Activated CD4-positive, alpha-beta T cell treated with anti-CD3 and anti-CD28 coated beads, Interleukin-10, Interleukin-2, amounts not matched to agents 100 ng/mL and 50 ng/mL, durations not matched to agents 16 hours and 8 hours (primary cell): ENCODE results near the gene TCF25.
A peak's percentile ranks its signal among the peaks of the same experiment; 100 is the strongest.
"Not testable (repeated sequence)": the region's sequence is repeated elsewhere in the genome, so short reads cannot be mapped to it uniquely, and the experiment has no call there.

Experiments
- DNase-seq: peaks from one replicate; pipeline ENCODE4 v3.0.0-alpha.2; 2020

TCF25 gene

DNA sequence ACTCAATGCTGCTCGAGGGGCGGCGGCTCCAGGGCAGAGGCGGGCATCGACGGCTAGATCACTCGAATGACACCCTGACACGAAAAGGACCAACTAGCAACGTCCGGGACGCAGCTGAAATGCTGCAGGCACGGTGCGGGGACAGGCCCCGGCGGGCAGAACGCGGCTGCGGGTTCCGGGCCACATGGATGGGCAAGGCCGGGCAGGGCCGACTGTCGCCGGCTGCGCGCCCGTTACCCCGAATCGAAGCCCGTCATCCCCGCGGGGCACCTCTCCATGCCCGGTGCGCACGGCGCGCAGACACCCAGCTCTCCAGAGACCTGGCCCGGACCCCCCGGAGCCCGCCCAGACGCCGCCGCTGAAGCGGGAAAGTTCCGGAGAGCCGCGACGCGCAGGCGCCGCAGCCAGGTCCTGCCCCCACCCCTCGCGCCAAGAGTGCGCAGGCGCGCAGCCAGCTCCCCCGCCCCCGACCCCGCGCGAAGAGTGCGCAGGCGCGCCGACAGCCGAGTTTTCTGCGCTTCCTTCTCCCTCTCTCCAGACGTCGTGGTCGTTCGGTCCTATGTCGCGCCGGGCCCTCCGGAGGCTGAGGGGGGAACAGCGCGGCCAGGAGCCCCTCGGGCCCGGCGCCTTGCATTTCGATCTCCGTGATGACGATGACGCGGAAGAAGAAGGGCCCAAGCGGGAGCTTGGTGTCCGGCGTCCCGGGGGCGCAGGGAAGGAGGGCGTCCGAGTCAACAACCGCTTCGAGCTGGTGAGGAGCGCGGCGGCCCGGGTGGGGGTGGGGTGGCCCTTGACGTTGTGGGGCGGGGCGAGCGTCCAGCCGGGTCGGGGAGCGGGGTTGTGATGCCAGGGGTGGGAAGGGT, at the start of gene TCF25:
TCF25 (plus strand) TSS at position 484 of the 863 bp plus-strand sequence; CDS start at position 560, 76 bp downstream.
- peak; percentile 93 for DNase-seq

DNA sequence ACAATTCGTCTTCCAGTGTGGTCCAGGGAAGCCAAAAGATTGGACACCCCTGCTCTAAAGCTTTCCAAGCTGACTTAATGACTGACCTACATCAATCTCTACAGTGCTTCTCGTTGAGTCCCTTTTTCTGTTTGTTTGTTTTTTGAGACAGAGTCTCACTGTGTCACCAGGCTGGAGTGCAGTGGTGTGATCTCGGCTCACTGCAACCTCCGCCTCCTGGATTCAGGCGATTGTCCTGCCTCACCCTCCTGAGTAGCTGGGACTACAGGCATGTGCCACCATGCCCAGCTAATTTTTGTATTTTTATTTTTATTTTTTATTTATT, 49.6 kb upstream of the TCF25 start:
- DNase-seq, result not testable (repeated sequence)

GRCh38 chr16:89826531-89827382, 46.6 kb upstream of the TCF25 start:
- no peak for DNase-seq

DNA sequence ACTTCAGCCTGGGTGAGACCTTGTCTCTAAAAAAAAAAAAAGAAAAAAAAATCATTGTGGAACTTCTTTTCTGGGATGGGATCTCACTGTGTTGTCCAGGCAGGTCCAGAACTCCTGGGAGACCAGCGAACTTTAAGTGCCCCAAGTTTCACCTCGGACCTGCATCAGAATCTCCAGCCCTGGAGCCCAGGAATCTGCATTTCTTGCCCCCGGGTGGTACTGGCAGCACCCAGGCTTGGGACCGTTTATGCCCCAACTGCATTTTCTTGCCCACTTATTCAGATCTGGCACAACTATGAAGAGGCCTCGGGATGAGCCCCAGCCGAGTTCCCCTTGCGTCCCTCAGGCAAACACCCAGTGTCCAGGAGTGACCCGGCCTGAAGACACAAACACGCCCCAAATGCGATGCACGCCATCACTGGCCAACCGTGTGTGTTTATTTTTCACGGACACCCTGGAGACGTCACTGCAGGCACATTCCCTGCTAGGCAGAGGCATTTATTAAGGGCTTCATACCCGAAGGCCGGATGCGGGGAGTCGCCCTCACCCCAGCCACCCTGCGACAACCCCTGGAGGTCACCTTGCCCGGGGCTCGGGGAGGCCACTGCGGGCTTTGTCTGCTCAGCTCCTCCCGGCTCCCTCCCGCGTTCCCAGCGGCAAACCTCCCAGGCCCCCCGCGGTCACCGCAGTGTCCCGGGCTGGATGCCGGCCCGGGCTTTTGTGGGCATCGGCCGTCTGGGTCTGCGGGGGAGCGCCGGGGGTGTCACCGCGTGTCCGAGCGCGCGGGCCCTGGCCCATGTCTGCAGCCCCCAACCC, 45.8 kb upstream of the TCF25 start:
- no peak for DNase-seq

GRCh38 chr16:89828199-89828869, 45.1 kb upstream of the TCF25 start, which contains the start of gene SPIRE2:
Gene SPIRE2, plus strand, starts transcription at chr16:89828475. Its CDS starts 76 bp downstream, at chr16:89828551.
- DNase-seq, result peak; percentile 57

DNA sequence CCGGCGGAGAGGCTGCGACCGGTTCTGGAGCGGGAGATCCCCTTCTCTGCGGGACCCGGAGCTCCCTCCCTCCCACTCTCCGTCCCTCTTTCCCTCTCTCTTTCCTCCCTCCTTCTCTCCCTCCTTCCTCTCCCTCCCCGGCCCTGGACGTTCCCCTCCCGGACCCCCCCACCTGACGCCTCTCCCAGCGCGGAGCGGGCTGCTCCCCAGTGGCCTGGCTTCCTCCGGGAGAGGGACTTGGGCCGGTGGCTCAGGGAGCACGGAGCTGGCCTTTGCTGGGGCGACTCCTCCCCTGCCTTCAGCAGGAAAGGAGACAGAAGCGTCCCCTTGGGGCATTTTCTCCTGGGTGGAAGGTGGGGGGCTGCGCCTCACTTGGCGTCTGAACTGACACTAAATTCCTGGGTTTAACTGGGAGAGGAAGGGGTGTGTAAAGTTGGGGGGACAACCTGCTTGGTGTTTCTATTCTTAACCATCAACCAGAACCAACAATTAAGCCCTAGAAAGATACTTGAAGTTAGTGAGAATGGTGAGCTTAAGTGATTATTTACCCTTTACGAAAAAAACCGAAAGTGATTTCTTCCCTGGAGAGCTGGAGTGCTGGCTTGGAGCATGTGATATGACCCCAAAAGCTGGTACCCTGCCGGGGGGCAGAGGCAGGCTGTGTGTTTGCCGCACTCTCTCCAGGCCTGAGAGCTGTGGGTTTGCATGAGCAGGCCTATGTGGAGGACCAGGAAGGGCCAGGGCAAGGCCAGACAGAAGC, 44.3 kb upstream of the TCF25 start:
- DNase-seq, result no peak

DNA sequence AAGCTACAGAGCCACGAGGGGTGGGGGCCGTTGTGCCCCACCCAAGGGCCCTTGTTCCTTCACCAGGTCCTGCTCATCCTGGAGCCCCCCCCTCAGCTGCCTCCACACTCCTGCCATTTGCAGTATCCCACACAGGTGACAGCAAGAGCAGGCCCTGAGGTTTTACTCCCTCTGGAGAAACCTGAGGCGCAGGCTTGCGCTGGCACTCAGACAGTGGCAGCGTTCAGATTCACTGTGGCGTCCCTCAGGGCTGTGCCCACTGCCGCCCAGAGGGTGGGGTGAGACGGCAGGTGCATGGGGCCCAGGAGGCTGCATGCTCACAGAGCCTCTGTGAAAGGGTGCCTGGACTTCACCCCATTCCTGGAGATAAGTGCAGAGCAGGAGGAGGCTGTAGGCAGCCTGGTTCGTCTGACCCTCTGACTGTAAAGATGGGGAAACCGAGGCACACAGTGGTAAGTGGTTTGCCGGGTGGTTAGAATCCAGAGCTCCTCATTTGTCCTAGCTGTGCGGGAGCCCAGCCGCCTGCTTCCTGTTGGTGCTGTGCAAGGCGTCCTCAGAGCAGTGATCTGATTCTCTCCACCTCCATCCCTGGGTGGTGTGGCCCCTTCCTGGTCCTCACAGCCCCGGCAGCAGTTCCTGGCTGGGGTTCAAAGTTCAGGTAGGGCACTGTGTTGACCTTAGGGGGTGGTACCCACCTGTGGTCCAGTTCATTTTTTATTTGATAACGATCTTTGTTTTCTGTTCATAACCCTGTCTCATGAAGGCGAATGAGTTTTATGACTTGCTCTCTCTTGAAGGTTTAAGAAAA, 43.6 kb upstream of the TCF25 start:
- no peak for DNase-seq

GRCh38 chr16:89831810-89832328, 41.5 kb upstream of the TCF25 start:
- DNase-seq, result no peak

- not testable (repeated sequence) for DNase-seq
Observed at GRCh38 chr16:89833664-89834363, 39.6 kb upstream of the TCF25 start.

- DNase-seq, result not testable (repeated sequence)
Observed at GRCh38 chr16:89834813-89835363, 38.5 kb upstream of the TCF25 start.

GRCh38 chr16:89836484-89836883, 36.9 kb upstream of the TCF25 start:
- not testable (repeated sequence) for DNase-seq

DNA sequence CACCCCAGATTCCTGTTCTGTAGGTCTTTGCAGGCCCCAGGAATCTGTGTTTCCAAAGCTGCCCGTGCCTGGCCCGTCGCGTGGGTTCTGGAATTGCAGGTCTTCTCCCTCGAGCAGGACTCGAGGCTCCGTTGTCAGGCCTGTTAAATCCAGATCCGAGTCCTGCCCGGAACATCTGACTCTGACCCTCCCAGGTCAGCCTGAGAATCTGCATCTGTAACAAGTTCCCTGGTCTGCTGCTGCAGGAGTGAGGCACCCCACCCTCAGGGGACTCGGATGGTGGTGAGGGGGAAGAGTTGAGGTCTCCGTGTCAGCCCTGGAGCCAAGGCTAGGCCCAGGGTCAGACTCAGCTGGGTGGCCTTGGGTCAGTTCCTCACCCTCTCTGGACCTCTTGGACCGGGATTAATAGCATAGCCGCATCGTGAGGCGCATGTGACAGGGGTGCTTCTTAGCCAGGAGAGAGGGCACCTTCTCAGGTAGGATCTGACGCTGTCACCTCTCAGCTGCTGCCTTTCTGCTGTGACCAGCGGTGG, 36.3 kb upstream of the TCF25 start:
- DNase-seq, result no peak

DNA sequence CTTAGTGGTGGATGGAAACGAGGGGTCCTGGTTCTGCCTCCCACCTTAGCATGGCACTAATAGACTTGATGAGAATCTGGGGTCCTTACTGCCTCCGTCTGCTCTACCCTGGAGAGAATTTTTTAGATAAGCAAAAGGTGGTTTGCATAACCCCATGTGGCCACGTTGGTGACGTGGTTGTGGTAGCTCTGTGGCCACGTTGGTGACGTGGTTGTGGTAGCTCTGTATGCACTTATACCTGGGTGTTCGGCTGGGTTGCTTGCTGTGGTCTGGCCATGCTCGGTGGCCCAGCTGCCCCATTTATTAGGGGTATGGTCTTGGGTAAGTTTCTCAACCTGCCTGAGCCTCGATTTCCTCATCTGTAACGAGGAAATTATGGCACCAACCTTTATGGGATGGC, 32.1 kb upstream of the TCF25 start:
- DNase-seq, result peak; percentile 62

DNA sequence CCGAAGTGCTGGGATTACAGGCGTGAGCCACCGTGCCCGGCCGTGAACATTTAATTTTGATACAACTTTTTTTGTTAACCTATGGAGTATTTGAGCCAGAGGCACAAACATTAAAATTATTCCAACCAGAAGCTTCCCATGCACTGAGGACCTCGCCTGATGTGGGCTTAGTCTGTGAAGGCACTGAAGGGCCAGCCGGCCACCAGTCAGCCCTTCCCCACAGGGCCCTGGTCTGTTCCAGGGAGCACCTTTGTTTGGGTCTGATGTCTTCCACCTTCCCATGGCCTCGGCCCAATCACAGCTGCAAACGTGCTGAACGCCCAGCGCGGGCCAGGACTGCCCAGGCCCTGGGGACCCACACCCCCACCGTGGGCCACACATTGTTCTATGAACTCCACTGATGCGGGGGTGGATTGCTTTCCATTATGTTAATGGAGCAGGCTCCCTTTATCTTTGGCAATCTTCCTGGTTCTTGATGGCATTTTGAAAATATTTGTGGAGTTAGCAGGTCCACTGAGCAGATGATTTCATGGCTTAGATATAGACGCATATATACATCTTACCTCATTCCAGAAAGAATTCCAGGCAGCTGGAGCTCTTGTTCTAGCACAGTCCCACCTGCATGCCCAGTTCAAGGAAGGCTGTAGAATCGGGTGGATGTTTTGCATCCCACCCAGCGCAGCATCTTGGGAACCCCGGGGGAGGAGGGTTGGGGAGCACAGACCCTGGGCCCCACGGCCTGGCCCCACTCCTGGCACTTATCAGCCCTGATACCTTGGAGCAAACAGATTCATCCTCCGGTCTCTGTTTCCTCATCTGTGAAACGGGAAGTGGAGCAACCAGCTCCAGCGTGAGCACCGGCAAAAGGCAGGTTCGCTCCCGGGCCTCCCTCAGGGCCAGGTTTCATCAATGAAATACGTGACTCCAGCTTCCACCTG, 30.7 kb upstream of the TCF25 start:
- no peak for DNase-seq

- DNase-seq, result no peak
Observed at GRCh38 chr16:89843409-89844350, 29.7 kb upstream of the TCF25 start.

GRCh38 chr16:89844739-89845339, 28.6 kb upstream of the TCF25 start:
- DNase-seq, result no peak
